HEK293 (cell line): ENCODE data around the gene TCEANC2.

ENCODE experiments used
- HOXA7 ChIP-seq: sonication (generic); formaldehyde crosslinking; IDR thresholded peaks from 2 replicates; pipeline ENCODE4 v1.8.1; 2022; ENCODE audit warnings: missing genetic modification reagents, borderline replicate concordance
- MEIS1 ChIP-seq: sonication (generic); formaldehyde crosslinking; IDR thresholded peaks from 2 replicates; pipeline ENCODE4 v1.8.1; 2022; ENCODE audit warnings: missing genetic modification reagents, mild to moderate bottlenecking, borderline replicate concordance
- OSR2 ChIP-seq: fragments of 450-650 bp; formaldehyde crosslinking; IDR thresholded peaks from 2 replicates; pipeline ENCODE4 v1.5.1; 2016; ENCODE audit warnings: missing biosample characterization, missing genetic modification characterization
- PRDM1 ChIP-seq: fragments of 450-650 bp; formaldehyde crosslinking; IDR thresholded peaks from 2 replicates; pipeline ENCODE4; 2016; ENCODE audit warnings: missing biosample characterization, missing genetic modification characterization
- SP2 ChIP-seq: fragments of 450-650 bp; formaldehyde crosslinking; IDR thresholded peaks from 2 replicates; pipeline ENCODE4 v1.5.1; 2016; ENCODE audit warnings: missing biosample characterization, missing genetic modification characterization
- ZBTB17 ChIP-seq: fragments of 450-650 bp; formaldehyde crosslinking; IDR thresholded peaks from 2 replicates; pipeline ENCODE4 v1.5.1; 2016; ENCODE audit warnings: missing biosample characterization, missing genetic modification characterization
- ZBTB20 ChIP-seq: fragments of 450-650 bp; formaldehyde crosslinking; IDR thresholded peaks from 2 replicates; pipeline ENCODE4 v1.5.1; 2016; ENCODE audit warnings: missing biosample characterization, missing genetic modification characterization
- ZBTB21 ChIP-seq: fragments of 450-650 bp; formaldehyde crosslinking; IDR thresholded peaks from 2 replicates; pipeline ENCODE4 v1.5.1; 2017; ENCODE audit warnings: missing biosample characterization, missing genetic modification characterization
- ZBTB26 ChIP-seq: fragments of 450-650 bp; formaldehyde crosslinking; optimal IDR thresholded peaks from 2 replicates; pipeline ENCODE3; 2016; ENCODE audit warnings: missing biosample characterization, mild to moderate bottlenecking, missing genetic modification characterization
- ZNF114 ChIP-seq: fragments of 450-650 bp; formaldehyde crosslinking; IDR thresholded peaks from 2 replicates; pipeline ENCODE4 v1.5.0; 2017; ENCODE audit warnings: missing biosample characterization, missing genetic modification characterization
- ZNF121 ChIP-seq: fragments of 450-650 bp; formaldehyde crosslinking; IDR thresholded peaks from 2 replicates; pipeline ENCODE4 v1.5.1; 2016; ENCODE audit warnings: missing biosample characterization, missing genetic modification characterization
- ZNF18 ChIP-seq: fragments of 450-650 bp; formaldehyde crosslinking; IDR thresholded peaks from 2 replicates; pipeline ENCODE4 v1.5.1; 2016; ENCODE audit warnings: missing biosample characterization, missing genetic modification characterization
- ZNF2 ChIP-seq: fragments of 450-650 bp; formaldehyde crosslinking; IDR thresholded peaks from 2 replicates; pipeline ENCODE4 v1.5.1; 2016; ENCODE audit warnings: missing biosample characterization, missing genetic modification characterization
- ZNF202 ChIP-seq: fragments of 450-650 bp; formaldehyde crosslinking; IDR thresholded peaks from 2 replicates; pipeline ENCODE4 v1.5.1; 2016; ENCODE audit warnings: missing biosample characterization, missing genetic modification characterization, borderline replicate concordance
- ZNF23 ChIP-seq: fragments of 450-650 bp; formaldehyde crosslinking; IDR thresholded peaks from 2 replicates; pipeline ENCODE4 v1.5.1; 2016; ENCODE audit warnings: missing biosample characterization, missing genetic modification characterization, borderline replicate concordance
- ZNF248 ChIP-seq: fragments of 450-650 bp; formaldehyde crosslinking; IDR thresholded peaks from 2 replicates; pipeline ENCODE4 v1.5.1; 2017; ENCODE audit warnings: missing biosample characterization, missing genetic modification characterization
- ZNF274 ChIP-seq, 2 experiments: fragments of 200-500 bp in 1 of 2; fragments of 450-650 bp in 1 of 2; sonication (Bioruptor generic) in 1 of 2; formaldehyde crosslinking in 1 of 2; IDR thresholded peaks; 2 replicates each; pipeline versions ENCODE4 v1.5.1 to v1.6.1; 2014 to 2016; ENCODE audit warnings: borderline replicate concordance in 1 of 2, inconsistent platforms in 1 of 2, low read length in 1 of 2, missing biosample characterization in 1 of 2, missing genetic modification characterization in 1 of 2
- ZNF335 ChIP-seq: fragments of 450-650 bp; formaldehyde crosslinking; conservative IDR thresholded peaks from 2 replicates; pipeline ENCODE4 v1.5.1; 2016; ENCODE audit warnings: missing biosample characterization, missing genetic modification characterization
- ZNF639 ChIP-seq: fragments of 450-650 bp; formaldehyde crosslinking; IDR thresholded peaks from 2 replicates; pipeline ENCODE4 v1.5.1; 2016; ENCODE audit warnings: missing biosample characterization, missing genetic modification characterization
- ZNF645 ChIP-seq: fragments of 450-650 bp; formaldehyde crosslinking; IDR thresholded peaks from 2 replicates; pipeline ENCODE4; 2016; ENCODE audit warnings: missing biosample characterization, missing genetic modification characterization
- ZNF670 ChIP-seq: fragments of 450-650 bp; formaldehyde crosslinking; IDR thresholded peaks from 2 replicates; pipeline ENCODE4 v1.5.1; 2016; ENCODE audit warnings: missing biosample characterization, missing genetic modification characterization, low read depth
- ZNF704 ChIP-seq: fragments of 450-650 bp; formaldehyde crosslinking; IDR thresholded peaks from 2 replicates; pipeline ENCODE4 v1.5.1; 2016; ENCODE audit warnings: missing biosample characterization, missing genetic modification characterization
- ZNF776 ChIP-seq: fragments of 450-650 bp; formaldehyde crosslinking; IDR thresholded peaks from 2 replicates; pipeline ENCODE4 v1.5.0; 2017; ENCODE audit warnings: missing biosample characterization, missing genetic modification characterization, borderline replicate concordance
- ZSCAN16 ChIP-seq: fragments of 450-650 bp; formaldehyde crosslinking; IDR thresholded peaks from 2 replicates; pipeline ENCODE4 v1.5.1; 2016; ENCODE audit warnings: missing biosample characterization, missing genetic modification characterization
- TF ChIP-seq, protein P1 (sequence below): fragments of 450-650 bp; formaldehyde crosslinking; IDR thresholded peaks from 2 replicates; pipeline ENCODE4 v1.5.1; 2016; ENCODE audit warnings: missing biosample characterization, missing genetic modification characterization
- TF ChIP-seq, protein P2 (sequence below): fragments of 450-650 bp; formaldehyde crosslinking; IDR thresholded peaks from 2 replicates; pipeline ENCODE4 v1.5.1; 2017; ENCODE audit warnings: missing biosample characterization, mild to moderate bottlenecking, missing genetic modification characterization, moderate library complexity

The TCEANC2 gene

GRCh38 chr1:54120018-54120697 is 66.8 kb downstream of the TCEANC2 start (continued):
- no peak for TF ChIP-seq ZNF18 (tag by site-specific recombination)
- TF ChIP-seq ZNF274 (IDR thresholded peaks at IDR 0.05; ENCODE audit: low read length), result no peak
- TF ChIP-seq ZNF274 (tag by site-specific recombination; IDR thresholded peaks at IDR 0.05; ENCODE audit: borderline replicate concordance), result 0 out of 2 replicates have a peak, but pooled peaks have one; percentile 2
- no peak for TF ChIP-seq ZNF23 (tag by site-specific recombination)
- peak; percentile 88; the same call in 1 of the 2 replicates for TF ChIP-seq ZNF670 (tag by site-specific recombination)
- TF ChIP-seq ZNF645 (tag by site-specific recombination), result no peak
- TF ChIP-seq SP2 (tag by site-specific recombination), result no peak
- peak; percentile 20; the same call in 1 of the 2 replicates for TF ChIP-seq ZBTB20
- TF ChIP-seq ZSCAN16 (tag by site-specific recombination), result no peak
- no peak for TF ChIP-seq PRDM1
- no peak for TF ChIP-seq MEIS1
- TF ChIP-seq ZNF202 (tag by site-specific recombination), result no peak
- peak; percentile 92; the same call in 1 of the 2 replicates for TF ChIP-seq ZNF114 (tag by site-specific recombination)
- TF ChIP-seq ZBTB17, result no peak
- TF ChIP-seq ZNF639 (tag by site-specific recombination), result no peak
- no peak for TF ChIP-seq ZBTB26 (tag by site-specific recombination)
- TF ChIP-seq ZNF335, result no peak
- TF ChIP-seq ZNF776 (tag by site-specific recombination), result 0 out of 2 replicates have a peak, but pooled peaks have one; percentile 2
- peak; percentile 45; the same call in 1 of the 2 replicates for TF ChIP-seq ZNF2 (tag by site-specific recombination)
- TF ChIP-seq, protein P1, sequence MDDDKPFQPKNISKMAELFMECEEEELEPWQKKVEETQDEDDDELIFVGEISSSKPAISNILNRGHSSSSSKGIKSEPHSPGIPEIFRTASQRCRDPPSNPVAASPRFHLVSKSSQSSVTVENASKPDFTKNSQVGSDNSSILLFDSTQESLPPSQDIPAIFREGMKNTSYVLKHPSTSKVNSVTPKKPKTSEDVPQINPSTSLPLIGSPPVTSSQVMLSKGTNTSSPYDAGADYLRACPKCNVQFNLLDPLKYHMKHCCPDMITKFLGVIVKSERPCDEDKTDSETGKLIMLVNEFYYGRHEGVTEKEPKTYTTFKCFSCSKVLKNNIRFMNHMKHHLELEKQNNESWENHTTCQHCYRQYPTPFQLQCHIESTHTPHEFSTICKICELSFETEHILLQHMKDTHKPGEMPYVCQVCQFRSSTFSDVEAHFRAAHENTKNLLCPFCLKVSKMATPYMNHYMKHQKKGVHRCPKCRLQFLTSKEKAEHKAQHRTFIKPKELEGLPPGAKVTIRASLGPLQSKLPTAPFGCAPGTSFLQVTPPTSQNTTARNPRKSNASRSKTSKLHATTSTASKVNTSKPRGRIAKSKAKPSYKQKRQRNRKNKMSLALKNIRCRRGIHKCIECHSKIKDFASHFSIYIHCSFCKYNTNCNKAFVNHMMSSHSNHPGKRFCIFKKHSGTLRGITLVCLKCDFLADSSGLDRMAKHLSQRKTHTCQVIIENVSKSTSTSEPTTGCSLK (tag by site-specific recombination), result no peak
- TF ChIP-seq ZNF121 (tag by site-specific recombination), result no peak
- TF ChIP-seq HOXA7 (CRISPR knock-in tag), result no peak
- TF ChIP-seq ZNF248 (tag by site-specific recombination), result peak; percentile 9; the same call in 1 of the 2 replicates
- TF ChIP-seq ZBTB21 (tag by site-specific recombination), result no peak
- TF ChIP-seq, protein P2, sequence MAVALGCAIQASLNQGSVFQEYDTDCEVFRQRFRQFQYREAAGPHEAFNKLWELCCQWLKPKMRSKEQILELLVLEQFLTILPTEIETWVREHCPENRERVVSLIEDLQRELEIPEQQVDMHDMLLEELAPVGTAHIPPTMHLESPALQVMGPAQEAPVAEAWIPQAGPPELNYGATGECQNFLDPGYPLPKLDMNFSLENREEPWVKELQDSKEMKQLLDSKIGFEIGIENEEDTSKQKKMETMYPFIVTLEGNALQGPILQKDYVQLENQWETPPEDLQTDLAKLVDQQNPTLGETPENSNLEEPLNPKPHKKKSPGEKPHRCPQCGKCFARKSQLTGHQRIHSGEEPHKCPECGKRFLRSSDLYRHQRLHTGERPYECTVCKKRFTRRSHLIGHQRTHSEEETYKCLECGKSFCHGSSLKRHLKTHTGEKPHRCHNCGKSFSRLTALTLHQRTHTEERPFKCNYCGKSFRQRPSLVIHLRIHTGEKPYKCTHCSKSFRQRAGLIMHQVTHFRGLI (tag by site-specific recombination), result no peak
- TF ChIP-seq OSR2 (tag by site-specific recombination), result no peak; the same call in 1 of the 2 replicates
- peak; percentile 40; the same call in 1 of the 2 replicates for TF ChIP-seq ZNF704 (tag by site-specific recombination)
